PC-3 (cell line): ENCODE results near the gene NPAT.

ENCODE experiments used
- EZH2 ChIP-seq: fragments of 300-600 bp; sonication (generic); IDR thresholded peaks from one replicate; pipeline ENCODE4 v1.6.1; 2017; ENCODE audit warnings: antibody characterized with exemption, mild to moderate bottlenecking, low read length; ENCODE audit not compliant: unreplicated experiment
- EZH2phosphoT487 ChIP-seq: fragments of 300-600 bp; sonication (generic); IDR thresholded peaks from 2 replicates; pipeline ENCODE4 v1.6.1; 2018; ENCODE audit warnings: mild to moderate bottlenecking, antibody characterized with exemption, low read length, borderline replicate concordance
- TF ChIP-seq, protein P1 (sequence below): fragments of 300-600 bp; sonication (generic); conservative IDR thresholded peaks from 2 replicates; pipeline ENCODE4 v1.5.1; 2017; ENCODE audit warnings: antibody characterized with exemption, low read depth, mild to moderate bottlenecking, low read length

DNA sequence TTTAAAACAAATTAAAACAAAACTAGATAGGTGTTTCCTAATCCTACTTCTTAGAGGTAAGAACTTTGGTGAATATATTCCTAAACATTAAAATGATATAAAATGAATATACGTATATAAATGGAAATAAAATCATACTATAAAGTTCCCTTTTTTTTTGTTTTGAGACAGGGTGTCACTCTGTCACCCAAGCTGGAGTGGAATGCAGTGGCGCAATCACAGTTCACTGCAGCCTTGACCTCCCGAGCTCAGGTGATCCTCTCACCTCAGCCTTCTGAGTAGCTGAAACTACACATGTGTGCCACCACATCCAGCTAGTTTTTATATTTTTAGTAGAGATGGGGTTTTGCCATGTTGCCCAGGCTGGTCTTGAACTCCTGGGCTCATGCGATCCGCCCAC is 44.9 kb downstream of the NPAT start:
- TF ChIP-seq, protein P1, sequence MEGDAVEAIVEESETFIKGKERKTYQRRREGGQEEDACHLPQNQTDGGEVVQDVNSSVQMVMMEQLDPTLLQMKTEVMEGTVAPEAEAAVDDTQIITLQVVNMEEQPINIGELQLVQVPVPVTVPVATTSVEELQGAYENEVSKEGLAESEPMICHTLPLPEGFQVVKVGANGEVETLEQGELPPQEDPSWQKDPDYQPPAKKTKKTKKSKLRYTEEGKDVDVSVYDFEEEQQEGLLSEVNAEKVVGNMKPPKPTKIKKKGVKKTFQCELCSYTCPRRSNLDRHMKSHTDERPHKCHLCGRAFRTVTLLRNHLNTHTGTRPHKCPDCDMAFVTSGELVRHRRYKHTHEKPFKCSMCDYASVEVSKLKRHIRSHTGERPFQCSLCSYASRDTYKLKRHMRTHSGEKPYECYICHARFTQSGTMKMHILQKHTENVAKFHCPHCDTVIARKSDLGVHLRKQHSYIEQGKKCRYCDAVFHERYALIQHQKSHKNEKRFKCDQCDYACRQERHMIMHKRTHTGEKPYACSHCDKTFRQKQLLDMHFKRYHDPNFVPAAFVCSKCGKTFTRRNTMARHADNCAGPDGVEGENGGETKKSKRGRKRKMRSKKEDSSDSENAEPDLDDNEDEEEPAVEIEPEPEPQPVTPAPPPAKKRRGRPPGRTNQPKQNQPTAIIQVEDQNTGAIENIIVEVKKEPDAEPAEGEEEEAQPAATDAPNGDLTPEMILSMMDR, result no peak
- TF ChIP-seq EZH2 (no peak), EZH2phosphoT487 (no peak)
